HG02870 (cell line): ENCODE results near the gene GRIK3.
"Not testable (repeated sequence)": the region's sequence is repeated elsewhere in the genome, so short reads cannot be mapped to it uniquely, and the experiment has no call there.

Experiments used
- ATAC-seq: cut with Tn5 transposase; IDR thresholded peaks from one replicate; pipeline ENCODE4 v1.9.1; 2021; ENCODE audit warnings: mild to moderate bottlenecking, moderate library complexity; ENCODE audit not compliant: unreplicated experiment

The GRIK3 gene

GRCh38 chr1:37034121-37035013 lies at the start of gene GRIK3:
Gene GRIK3 (minus strand): TSS chr1:37034515. CDS start chr1:37034108, 407 bp downstream.
- no peak for ATAC-seq

GRCh38 chr1:37084013-37084412 lies 49.7 kb upstream of the GRIK3 start:
- ATAC-seq = no peak

GRCh38 chr1:37083603-37084002 lies 49.3 kb upstream of the GRIK3 start:
- ATAC-seq = no peak

- not testable (repeated sequence) for ATAC-seq
Observed at GRCh38 chr1:37080296-37080986, 46.1 kb upstream of the GRIK3 start.

- no peak for ATAC-seq
Observed at GRCh38 chr1:37078866-37079265, 44.6 kb upstream of the GRIK3 start.

GRCh38 chr1:37076168-37076567 lies 41.9 kb upstream of the GRIK3 start:
- no peak for ATAC-seq

GRCh38 chr1:37073854-37074379 lies 39.6 kb upstream of the GRIK3 start:
- ATAC-seq = no peak

GRCh38 chr1:37073152-37073853 lies 39.0 kb upstream of the GRIK3 start:
- ATAC-seq = no peak

GRCh38 chr1:37071829-37072228 lies 37.5 kb upstream of the GRIK3 start:
- no peak for ATAC-seq

- ATAC-seq = no peak
Observed at GRCh38 chr1:37070126-37070525, 35.8 kb upstream of the GRIK3 start.

- ATAC-seq = no peak
Observed at GRCh38 chr1:37069406-37069805, 35.1 kb upstream of the GRIK3 start.

GRCh38 chr1:37068897-37069296 lies 34.6 kb upstream of the GRIK3 start:
- ATAC-seq = no peak

- ATAC-seq = no peak
Observed at GRCh38 chr1:37068260-37068659, 33.9 kb upstream of the GRIK3 start.

- no peak for ATAC-seq
Observed at GRCh38 chr1:37064039-37064438, 29.7 kb upstream of the GRIK3 start.

GRCh38 chr1:37059346-37059745 lies 25.0 kb upstream of the GRIK3 start:
- ATAC-seq = no peak

GRCh38 chr1:37058424-37058988 lies 24.2 kb upstream of the GRIK3 start:
- ATAC-seq = no peak

- no peak for ATAC-seq
Observed at GRCh38 chr1:37056325-37056724, 22.0 kb upstream of the GRIK3 start.

- no peak for ATAC-seq
Observed at GRCh38 chr1:37055631-37056030, 21.3 kb upstream of the GRIK3 start.

GRCh38 chr1:37053173-37053572 lies 18.9 kb upstream of the GRIK3 start:
- no peak for ATAC-seq

GRCh38 chr1:37052120-37052519 lies 17.8 kb upstream of the GRIK3 start:
- ATAC-seq = no peak

GRCh38 chr1:37051346-37051745 lies 17.0 kb upstream of the GRIK3 start:
- no peak for ATAC-seq
